Measurements from ENCODE around the gene NLRP9. TPM values are rescaled to one million over a fixed set of nuclear protein-coding genes. Genes with fewer than 3 reads are reported as not detected.
A peak's percentile ranks its signal among the peaks of the same experiment; 100 is the strongest.
"Not testable (repeated sequence)": the region's sequence is repeated elsewhere in the genome, so short reads cannot be mapped to it uniquely, and the experiment has no call there.

The NLRP9 gene
- total RNA-seq, result not detected

DNA sequence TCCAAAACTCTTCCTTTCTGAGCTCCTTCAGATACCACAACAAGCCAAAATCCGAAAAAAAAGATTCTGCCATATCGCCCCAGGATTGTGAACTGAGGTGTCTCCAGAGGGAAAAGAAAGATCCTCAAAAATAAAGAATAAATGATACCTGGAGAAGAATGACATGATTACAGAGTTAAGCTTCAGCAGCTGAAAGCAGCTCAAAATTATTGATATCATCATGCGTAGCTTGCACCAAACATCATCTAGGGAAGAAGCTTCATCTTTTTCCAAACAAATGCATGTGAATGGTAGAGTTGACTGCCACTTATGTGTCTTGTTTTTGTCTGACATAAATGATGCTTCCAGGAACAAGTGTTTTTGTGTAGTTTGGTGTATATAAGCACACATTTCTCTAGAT is at the start of gene NLRP9:
Gene NLRP9 (minus strand): TSS at position 101 of the 400 bp plus-strand sequence. CDS start 28 bp downstream, at position 73.
- ATAC-seq, result no peak

DNA sequence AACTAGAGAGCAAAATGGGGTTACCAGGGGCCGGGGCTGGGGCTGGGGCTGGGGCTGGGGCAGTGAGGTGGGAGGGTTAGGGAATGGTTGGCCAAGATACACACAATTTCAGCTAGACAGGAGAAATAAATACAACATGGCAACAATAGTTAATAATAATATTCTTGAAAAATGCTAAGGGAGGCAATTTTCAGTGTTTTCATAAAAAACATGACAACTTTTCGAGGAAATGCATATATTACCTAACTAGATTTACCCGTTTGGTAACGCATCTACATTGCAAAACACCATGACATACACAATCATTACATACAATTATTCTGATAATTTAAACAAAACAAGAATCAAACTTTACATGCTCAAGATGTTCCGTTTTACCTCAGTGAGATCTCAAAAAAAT is 42.9 kb upstream of the NLRP9 start:
- no peak for ATAC-seq

GRCh38 chr19:55778331-55778730 is 40.1 kb upstream of the NLRP9 start:
- no peak for ATAC-seq

DNA sequence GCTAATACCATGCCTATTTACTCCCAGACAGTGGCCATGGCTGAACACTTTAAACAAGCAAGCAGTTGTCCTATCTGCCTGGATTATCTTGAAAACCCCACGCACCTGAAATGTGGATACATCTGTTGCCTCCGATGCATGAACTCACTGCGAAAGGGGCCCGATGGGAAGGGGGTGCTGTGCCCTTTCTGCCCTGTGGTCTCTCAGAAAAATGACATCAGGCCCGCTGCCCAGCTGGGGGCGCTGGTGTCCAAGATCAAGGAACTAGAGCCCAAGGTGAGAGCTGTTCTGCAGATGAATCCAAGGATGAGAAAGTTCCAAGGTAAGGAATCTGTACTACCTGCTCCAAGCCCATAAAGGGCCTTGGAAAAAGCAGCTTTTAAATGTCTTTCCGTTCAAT is 39.3 kb upstream of the NLRP9 start:
- ATAC-seq, result no peak

DNA sequence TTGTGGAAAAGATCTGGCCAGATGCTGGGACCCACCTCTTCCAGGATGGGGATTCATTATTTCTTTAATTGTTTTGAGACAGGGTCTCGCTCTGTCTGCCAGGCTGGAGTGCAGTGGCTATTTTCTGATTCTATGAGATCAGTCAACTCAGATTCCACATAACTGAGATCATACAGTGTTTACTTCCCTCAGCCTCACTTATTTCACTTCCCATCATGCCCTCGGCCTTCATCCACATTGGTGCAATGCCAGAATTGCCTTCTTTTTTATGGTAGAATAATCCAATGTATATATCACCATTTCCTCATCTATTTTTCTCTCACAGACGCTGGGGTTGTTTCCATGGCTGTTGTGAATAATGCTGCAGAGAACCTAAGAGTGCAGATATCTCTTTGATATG is 31.4 kb upstream of the NLRP9 start:
- not testable (repeated sequence) for ATAC-seq

GRCh38 chr19:55768818-55769217 is 30.6 kb upstream of the NLRP9 start, which contains the start of gene RFPL4AL1:
TSS of gene RFPL4AL1 (plus strand) at chr19:55769118. CDS start at chr19:55771805, 2,687 bp downstream.
- ATAC-seq, result not testable (repeated sequence)

DNA sequence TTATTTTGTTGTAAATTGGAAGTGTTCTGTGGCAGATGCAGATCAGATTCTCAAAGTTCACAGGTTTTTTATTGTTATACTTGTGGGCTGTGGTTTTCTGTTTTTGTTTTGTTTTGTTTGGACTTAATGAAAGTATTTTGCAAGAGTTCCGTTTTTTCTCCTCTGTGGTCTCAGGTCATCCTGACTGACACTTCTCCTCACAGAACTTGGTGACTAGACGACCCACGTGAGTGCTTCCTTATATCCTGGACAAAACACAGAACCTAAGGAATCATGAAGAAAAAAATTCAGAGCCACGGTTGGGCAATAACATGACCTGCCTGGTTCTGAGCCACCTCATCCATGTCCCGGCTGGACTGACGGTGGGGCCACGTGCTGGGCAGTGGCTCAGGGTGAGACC is 28.3 kb upstream of the NLRP9 start:
- peak; percentile 23 for ATAC-seq

DNA sequence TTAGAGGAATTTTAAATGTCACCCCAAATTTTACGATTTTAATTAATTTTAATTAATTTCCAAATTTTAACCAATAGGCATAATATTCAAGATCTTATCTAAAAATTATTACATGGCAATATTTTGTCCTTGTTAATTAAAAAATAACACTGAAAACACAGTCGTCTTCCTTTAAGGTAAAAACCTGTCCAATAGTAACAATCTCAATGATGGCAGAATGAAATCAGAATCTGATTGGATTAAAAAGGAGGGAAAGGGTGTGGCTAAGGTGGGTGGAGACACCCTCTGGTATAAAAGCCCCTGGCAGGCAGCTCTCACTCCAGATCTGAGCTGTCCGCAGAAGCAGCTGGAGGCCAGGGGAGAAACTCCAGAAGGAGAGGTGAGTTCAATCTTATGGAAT is 20.6 kb upstream of the NLRP9 start, which contains the start of gene RFPL4A:
Gene RFPL4A (plus strand): TSS at position 301 of the 400 bp plus-strand sequence. CDS start 2,704 bp downstream, outside the sequence.
- ATAC-seq, result not testable (repeated sequence)

- ATAC-seq, result not testable (repeated sequence)
These were observed 18.6 kb upstream of the NLRP9 start for GRCh38 chr19:55756808-55757207.

GRCh38 chr19:55753401-55753800 is 15.2 kb upstream of the NLRP9 start:
- ATAC-seq, result no peak

GRCh38 chr19:55750715-55751114 is 12.5 kb upstream of the NLRP9 start:
- ATAC-seq, result no peak

DNA sequence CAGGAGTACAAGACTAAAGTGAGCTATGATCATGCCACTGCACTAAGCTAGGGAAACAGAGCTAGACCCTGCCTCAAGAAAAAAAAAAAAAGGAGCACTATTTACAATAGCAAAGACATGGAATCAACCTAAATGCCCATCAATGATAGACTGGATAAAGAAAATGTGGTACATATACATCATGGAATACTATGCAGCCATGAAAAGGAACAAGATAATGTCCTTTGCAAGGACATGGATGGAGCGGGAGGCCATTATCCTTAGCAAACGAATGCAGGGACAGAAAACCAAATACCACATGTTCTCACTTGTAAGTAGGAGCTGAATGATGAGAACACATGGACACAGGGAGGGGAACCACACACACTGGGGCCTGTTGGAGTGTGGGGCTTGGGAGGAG is 7.8 kb downstream of the NLRP9 start:
- ATAC-seq, result not testable (repeated sequence)

- ATAC-seq, result no peak
These were observed 14.7 kb downstream of the NLRP9 start for GRCh38 chr19:55723491-55723890.

- no peak for ATAC-seq
These were observed 17.4 kb downstream of the NLRP9 start for GRCh38 chr19:55720801-55721200.

DNA sequence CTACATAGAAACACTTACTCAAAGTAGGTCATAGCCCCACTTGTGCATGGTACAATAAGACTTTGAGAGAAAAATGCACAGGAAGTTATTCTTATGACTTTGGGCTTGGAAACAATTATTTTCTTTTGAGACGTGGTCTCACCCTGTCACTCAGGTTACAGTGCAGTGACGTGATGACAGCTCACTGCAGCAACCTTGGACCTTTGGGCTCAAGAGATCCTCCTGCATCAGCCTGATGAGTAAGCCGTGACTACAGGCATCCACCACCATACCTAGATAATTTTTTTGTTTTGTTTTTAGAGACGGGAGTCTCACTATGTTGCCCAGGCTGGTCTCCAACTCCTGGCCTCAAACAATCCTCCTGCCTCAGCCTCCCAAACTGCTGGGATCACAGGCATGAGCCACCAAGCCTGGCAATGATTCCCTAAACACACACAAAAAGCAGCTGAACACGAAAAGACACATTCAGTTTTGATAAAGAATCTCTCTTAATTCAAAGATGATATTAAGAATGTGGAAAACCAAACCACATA is 17.9 kb downstream of the NLRP9 start:
- ATAC-seq, result no peak

GRCh38 chr19:55717879-55718711 is 20.1 kb downstream of the NLRP9 start:
- not testable (repeated sequence) for ATAC-seq

GRCh38 chr19:55717251-55717650 is 21.0 kb downstream of the NLRP9 start:
- ATAC-seq, result no peak

GRCh38 chr19:55716531-55716930 is 21.7 kb downstream of the NLRP9 start:
- no peak for ATAC-seq

DNA sequence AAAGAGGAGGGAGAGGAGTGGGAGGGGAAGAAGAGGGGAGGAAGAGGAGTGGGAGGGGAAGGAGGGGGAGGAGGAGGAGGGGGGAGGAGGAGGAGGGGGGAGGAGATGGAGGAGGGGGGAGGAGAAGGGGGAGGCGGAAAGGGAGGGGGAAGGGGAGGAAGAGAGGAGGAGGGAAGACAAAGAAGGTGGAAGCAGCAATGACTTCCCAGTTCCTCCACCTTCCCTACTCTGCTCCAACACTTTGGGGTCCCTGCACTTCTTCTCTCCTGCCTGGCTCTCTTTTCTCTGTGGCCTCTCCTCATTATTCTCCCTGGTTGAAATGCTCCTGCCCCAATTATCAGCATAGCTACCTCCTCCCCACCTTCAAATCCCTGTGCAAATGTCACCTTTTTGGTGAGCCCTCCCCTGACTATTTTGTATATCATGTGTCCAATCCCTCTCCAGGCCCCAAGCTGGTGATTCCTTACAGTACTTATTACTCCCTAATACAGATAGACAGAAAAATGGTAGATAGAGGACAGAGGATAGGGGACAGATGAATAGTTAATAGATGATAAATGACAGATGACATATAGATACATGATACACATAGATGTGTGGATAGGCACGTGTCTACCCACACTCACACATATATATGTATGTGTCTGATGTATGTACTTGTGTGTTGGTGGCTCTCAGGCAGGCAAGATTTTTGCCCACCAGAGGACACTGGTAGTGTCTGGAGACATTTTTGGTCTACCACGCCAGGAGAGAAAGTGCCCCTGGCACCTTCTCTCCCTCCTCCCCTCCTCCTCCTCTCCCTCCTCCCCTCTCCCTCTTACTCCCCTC is 25.2 kb downstream of the NLRP9 start:
- ATAC-seq, result no peak

DNA sequence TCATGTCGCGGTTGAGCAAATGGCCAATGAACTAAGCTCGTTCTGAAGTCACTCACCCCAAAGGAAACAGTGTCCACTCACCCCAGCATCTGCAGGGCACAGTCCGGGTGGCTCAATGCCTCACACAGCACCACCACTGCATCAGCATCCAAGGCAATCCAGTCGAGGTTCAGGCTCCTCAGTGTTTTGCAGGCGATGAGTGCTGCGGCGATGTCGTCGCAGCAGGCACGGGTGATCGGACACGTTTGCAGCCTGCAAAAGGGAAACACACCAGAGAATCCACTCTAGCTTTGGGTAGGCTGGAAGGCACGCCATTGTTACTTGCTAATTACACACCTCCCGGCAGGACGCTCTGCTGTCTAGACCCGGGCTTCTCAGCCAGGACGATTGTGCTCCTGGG is 26.5 kb downstream of the NLRP9 start:
- ATAC-seq, result no peak

DNA sequence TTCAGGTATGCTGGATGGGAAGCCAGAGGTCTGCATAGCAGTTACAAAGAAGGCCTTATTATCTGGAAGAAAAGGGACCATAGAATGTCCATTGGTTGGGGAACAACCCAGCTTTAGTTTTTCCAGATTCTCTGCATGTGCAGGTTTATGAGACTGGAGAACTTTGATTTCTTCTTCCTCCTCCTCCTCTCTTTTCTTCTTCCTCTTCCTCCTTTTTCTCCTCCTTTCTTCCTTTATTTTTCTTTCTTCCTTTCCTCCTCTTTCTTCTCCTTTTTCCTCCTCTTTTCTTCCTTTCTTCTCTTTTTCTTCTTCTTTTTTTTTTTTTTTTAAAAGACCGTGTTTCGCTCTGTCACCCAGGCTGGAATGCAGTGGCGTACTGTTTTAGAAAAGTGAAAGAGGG is 32.2 kb downstream of the NLRP9 start:
- ATAC-seq, result no peak

- peak; percentile 35 for ATAC-seq
These were observed 33.5 kb downstream of the NLRP9 start for GRCh38 chr19:55704494-55705245.

All from esophagus mucosa (tissue), 1 donor.